Panc1 (cell line): ENCODE measurements around the gene SULF2.

Source experiments
- POLR2AphosphoS5 ChIP-seq: IDR thresholded peaks from 2 replicates; pipeline ENCODE4 v1.6.1; 2012; ENCODE audit warnings: mild to moderate bottlenecking, low read depth, low read length, moderate library complexity
- TCF7L2 ChIP-seq: IDR thresholded peaks from 2 replicates; pipeline ENCODE4 v1.6.1; 2011; ENCODE audit warnings: mild to moderate bottlenecking, low read depth, low read length, inconsistent platforms
- TF ChIP-seq, protein P1 (sequence below): fragments of 450-650 bp; IDR thresholded peaks from 2 replicates; pipeline ENCODE4 v1.5.1; 2017; ENCODE audit warnings: mild to moderate bottlenecking
- TF ChIP-seq, protein P2 (sequence below), 2 experiments: IDR thresholded peaks; 2 replicates each; pipeline ENCODE4 v1.6.1; 2011 to 2012; ENCODE audit warnings: low read depth in 2 of 2, control low read depth in 1 of 2, low read length in 1 of 2, mild to moderate bottlenecking in 1 of 2, moderate library complexity in 1 of 2; ENCODE audit not compliant: insufficient read depth in 1 of 2

DNA sequence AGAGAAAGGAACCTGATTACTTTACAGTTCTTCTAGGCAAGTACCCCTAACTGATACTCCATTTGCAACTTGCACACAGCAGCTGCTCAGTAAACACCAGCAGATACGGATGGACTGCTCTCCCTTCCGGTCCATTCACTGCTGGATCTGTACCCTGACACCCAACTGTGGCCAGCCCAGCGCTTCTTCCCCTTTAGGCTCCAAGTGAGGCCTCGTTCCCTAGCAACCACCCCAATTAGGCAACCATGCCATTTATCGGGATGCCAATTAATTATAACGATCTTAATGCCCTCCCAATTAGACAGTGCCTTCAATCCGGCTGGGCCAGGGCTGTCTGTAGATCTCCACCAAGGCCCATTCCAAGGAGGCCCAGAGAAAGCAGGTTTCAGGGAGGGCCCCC is 3.2 kb downstream of the SULF2 start:
- TF ChIP-seq, protein P1, sequence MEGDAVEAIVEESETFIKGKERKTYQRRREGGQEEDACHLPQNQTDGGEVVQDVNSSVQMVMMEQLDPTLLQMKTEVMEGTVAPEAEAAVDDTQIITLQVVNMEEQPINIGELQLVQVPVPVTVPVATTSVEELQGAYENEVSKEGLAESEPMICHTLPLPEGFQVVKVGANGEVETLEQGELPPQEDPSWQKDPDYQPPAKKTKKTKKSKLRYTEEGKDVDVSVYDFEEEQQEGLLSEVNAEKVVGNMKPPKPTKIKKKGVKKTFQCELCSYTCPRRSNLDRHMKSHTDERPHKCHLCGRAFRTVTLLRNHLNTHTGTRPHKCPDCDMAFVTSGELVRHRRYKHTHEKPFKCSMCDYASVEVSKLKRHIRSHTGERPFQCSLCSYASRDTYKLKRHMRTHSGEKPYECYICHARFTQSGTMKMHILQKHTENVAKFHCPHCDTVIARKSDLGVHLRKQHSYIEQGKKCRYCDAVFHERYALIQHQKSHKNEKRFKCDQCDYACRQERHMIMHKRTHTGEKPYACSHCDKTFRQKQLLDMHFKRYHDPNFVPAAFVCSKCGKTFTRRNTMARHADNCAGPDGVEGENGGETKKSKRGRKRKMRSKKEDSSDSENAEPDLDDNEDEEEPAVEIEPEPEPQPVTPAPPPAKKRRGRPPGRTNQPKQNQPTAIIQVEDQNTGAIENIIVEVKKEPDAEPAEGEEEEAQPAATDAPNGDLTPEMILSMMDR, result no peak
- TF ChIP-seq POLR2AphosphoS5 (no peak), TCF7L2 (no peak)
- TF ChIP-seq, protein P2, sequence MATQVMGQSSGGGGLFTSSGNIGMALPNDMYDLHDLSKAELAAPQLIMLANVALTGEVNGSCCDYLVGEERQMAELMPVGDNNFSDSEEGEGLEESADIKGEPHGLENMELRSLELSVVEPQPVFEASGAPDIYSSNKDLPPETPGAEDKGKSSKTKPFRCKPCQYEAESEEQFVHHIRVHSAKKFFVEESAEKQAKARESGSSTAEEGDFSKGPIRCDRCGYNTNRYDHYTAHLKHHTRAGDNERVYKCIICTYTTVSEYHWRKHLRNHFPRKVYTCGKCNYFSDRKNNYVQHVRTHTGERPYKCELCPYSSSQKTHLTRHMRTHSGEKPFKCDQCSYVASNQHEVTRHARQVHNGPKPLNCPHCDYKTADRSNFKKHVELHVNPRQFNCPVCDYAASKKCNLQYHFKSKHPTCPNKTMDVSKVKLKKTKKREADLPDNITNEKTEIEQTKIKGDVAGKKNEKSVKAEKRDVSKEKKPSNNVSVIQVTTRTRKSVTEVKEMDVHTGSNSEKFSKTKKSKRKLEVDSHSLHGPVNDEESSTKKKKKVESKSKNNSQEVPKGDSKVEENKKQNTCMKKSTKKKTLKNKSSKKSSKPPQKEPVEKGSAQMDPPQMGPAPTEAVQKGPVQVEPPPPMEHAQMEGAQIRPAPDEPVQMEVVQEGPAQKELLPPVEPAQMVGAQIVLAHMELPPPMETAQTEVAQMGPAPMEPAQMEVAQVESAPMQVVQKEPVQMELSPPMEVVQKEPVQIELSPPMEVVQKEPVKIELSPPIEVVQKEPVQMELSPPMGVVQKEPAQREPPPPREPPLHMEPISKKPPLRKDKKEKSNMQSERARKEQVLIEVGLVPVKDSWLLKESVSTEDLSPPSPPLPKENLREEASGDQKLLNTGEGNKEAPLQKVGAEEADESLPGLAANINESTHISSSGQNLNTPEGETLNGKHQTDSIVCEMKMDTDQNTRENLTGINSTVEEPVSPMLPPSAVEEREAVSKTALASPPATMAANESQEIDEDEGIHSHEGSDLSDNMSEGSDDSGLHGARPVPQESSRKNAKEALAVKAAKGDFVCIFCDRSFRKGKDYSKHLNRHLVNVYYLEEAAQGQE (IDR thresholded peaks at IDR 0.05; ENCODE audit: insufficient read depth in 1 of 2, low read depth in 2 of 2, low read length in 1 of 2), result no peak
